ENCODE results near the gene MLF2. TPM values are rescaled to one million over a fixed set of nuclear protein-coding genes. Genes with fewer than 3 reads are reported as not detected.

Gene MLF2
- total RNA-seq, 1 experiment from 2014 or later, result 303 TPM

DNA sequence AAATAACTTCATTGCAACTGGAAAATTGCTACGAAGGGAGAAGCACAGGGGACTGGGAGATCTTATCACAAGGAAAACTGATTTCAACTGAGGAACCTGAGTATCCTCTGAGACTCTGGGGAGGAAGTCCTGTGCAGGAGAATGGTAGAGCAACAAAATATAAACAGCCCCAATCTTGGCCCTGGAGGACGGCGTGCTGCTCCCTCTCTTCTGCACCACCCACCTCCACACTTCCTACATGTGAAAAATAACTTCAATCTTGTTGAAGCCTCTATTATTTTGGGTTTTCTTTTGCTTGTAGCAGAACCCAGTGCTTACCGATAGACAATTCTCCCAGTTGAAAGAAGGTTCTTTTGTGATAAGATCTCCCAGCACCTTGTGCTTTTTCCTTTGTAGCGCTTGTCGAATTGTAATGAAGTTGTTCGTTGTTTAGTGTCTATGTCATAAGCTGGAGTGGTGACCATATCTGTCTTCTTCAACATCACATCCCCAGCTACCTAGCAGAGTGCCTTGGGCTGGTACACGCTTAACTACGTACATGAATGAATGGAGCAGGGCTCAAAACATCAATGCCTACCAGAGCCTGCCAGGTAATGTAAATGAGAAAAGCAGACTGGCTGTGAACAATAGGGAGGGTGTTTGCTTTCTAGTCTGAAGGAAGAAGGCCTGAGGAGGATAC is 33.6 kb upstream of the MLF2 start:
- Histone ChIP-seq H3K4me3 (ENCODE audit: low read depth, low read length) (no peak overlapping the region), H3K4me1 (no peaks in the 10 kb centered on the region), H3K36me3 (ENCODE audit: control insufficient read depth, insufficient read depth, low read length) (no peaks in the 10 kb centered on the region), H3K27me3 (replicated peaks; ENCODE audit: control insufficient read depth, insufficient read depth, low read length) (no peaks in the 10 kb centered on the region), H3K9me3 (no peaks in the 10 kb centered on the region)
- no peak overlapping the region for H3K4me3 Mint-ChIP-seq (ENCODE audit: unreplicated experiment)
- TF ChIP-seq, protein P1, sequence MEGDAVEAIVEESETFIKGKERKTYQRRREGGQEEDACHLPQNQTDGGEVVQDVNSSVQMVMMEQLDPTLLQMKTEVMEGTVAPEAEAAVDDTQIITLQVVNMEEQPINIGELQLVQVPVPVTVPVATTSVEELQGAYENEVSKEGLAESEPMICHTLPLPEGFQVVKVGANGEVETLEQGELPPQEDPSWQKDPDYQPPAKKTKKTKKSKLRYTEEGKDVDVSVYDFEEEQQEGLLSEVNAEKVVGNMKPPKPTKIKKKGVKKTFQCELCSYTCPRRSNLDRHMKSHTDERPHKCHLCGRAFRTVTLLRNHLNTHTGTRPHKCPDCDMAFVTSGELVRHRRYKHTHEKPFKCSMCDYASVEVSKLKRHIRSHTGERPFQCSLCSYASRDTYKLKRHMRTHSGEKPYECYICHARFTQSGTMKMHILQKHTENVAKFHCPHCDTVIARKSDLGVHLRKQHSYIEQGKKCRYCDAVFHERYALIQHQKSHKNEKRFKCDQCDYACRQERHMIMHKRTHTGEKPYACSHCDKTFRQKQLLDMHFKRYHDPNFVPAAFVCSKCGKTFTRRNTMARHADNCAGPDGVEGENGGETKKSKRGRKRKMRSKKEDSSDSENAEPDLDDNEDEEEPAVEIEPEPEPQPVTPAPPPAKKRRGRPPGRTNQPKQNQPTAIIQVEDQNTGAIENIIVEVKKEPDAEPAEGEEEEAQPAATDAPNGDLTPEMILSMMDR (IDR thresholded peaks at IDR 0.05; ENCODE audit: insufficient read depth in 1 of 2, low read depth in 1 of 2, low read length in 1 of 2, severe bottlenecking in 1 of 2, unreplicated experiment in 1 of 2), result no peak
- no peak overlapping the region for H3K27ac Mint-ChIP-seq (ENCODE audit: unreplicated experiment)
- H3K27me3 Mint-ChIP-seq (ENCODE audit: insufficient read depth, unreplicated experiment), result no peaks in the 10 kb centered on the region
- ChIA-PET CTCF (no interaction called here), POLR2A (no interaction called here)
- no TSS peak for BruUV-seq (replicated peaks)
- H3K4me1 Mint-ChIP-seq (ENCODE audit: low read depth, unreplicated experiment), result no peaks in the 10 kb centered on the region
- H3K36me3 Mint-ChIP-seq (ENCODE audit: insufficient read depth, unreplicated experiment), result no peaks in the 10 kb centered on the region
- no peak for DNase-seq
- no peaks in the 10 kb centered on the region for H3K9me3 Mint-ChIP-seq (ENCODE audit: unreplicated experiment)
- intact Hi-C loops (cut with micrococcal nuclease; ENCODE audit: unreplicated experiment), result no loop called here

DNA sequence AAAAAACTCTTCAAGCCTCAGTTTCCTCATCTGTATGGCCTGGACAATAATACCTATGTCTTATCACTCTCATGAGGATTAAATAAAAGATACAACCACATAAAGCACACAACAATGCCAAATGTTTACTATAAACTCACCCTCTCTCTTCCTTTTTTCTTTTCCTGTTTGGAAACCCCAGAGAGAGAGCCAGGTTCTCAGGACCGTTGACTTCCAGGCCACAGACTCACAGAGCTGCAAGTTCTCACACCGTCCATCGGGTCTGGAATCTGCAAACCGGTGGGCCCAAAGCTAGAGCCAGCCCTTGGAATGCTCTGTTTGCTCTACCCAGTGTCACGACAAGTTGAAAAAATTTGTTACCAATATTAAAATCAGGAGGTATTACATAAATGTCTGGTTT is 31.8 kb upstream of the MLF2 start:
- ChIA-PET CTCF (interaction anchor here (1.0 kb wide), 1 partner anchor 324 kb away, joined by 3 read pairs; the partner anchor contains the start of gene C1RL), POLR2A (no interaction called here)
- H3K4me3 ChIP-seq (ENCODE audit: low read depth, low read length), result no peak overlapping the region
- H3K27ac Mint-ChIP-seq (ENCODE audit: unreplicated experiment), result no peak overlapping the region
- DNase-seq, result no peak
- intact Hi-C loops (cut with micrococcal nuclease; ENCODE audit: unreplicated experiment), result no loop called here
- peaks cover 3% of the 10 kb centered on the region; the same call in 1 of the 2 replicates for H3K4me1 ChIP-seq
- no peaks in the 10 kb centered on the region for H3K27me3 ChIP-seq (replicated peaks; ENCODE audit: control insufficient read depth, insufficient read depth, low read length)
- H3K36me3 ChIP-seq (ENCODE audit: control insufficient read depth, insufficient read depth, low read length), result no peaks in the 10 kb centered on the region
- no peaks in the 10 kb centered on the region for H3K9me3 ChIP-seq
- H3K9me3 Mint-ChIP-seq (ENCODE audit: unreplicated experiment), result no peaks in the 10 kb centered on the region
- peaks cover under 1% of the 10 kb centered on the region for H3K4me1 Mint-ChIP-seq (ENCODE audit: low read depth, unreplicated experiment)
- no peaks in the 10 kb centered on the region for H3K36me3 Mint-ChIP-seq (ENCODE audit: insufficient read depth, unreplicated experiment)
- no peak overlapping the region for H3K4me3 Mint-ChIP-seq (ENCODE audit: unreplicated experiment)
- BruUV-seq (replicated peaks), result no TSS peak
- TF ChIP-seq, protein P1 (IDR thresholded peaks at IDR 0.05; ENCODE audit: insufficient read depth in 1 of 2, low read depth in 1 of 2, low read length in 1 of 2, severe bottlenecking in 1 of 2, unreplicated experiment in 1 of 2), result no peak
- H3K27me3 Mint-ChIP-seq (ENCODE audit: insufficient read depth, unreplicated experiment), result no peaks in the 10 kb centered on the region

DNA sequence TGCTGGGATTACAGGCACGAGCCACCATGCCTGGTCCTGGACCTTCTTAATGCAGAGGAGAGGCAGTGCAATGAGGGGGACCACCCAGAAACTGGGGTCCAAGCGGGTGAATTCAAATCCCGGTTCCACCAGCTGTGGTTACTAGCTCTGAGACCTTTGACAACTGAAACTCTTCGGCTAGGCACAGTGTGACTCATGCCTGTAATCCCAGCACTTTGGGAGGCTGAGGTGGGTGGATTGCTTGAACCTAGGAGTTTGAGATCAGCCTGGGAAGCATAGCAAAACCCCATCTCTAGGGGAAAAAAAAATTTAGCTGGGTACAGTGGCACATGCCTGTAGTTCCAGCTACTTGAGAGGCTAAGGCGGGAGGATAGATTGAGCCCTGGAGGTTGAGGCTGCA is 31.4 kb upstream of the MLF2 start:
- H3K9me3 ChIP-seq, result no peaks in the 10 kb centered on the region
- ChIA-PET POLR2A (no interaction called here), CTCF (interaction anchor here (0.5 to 1.0 kb wide), 2 partner anchors 27 to 325 kb away, joined by 3 to 6 read pairs; partner anchors contain the start of gene C1RL)
- H3K27me3 ChIP-seq (replicated peaks; ENCODE audit: control insufficient read depth, insufficient read depth, low read length), result no peaks in the 10 kb centered on the region
- intact Hi-C loops (cut with micrococcal nuclease; ENCODE audit: unreplicated experiment), result no loop called here
- no peaks in the 10 kb centered on the region for H3K36me3 ChIP-seq (ENCODE audit: control insufficient read depth, insufficient read depth, low read length)
- Mint-ChIP-seq H3K4me1 (ENCODE audit: low read depth, unreplicated experiment) (peaks cover 5% of the 10 kb centered on the region), H3K9me3 (ENCODE audit: unreplicated experiment) (no peaks in the 10 kb centered on the region), H3K4me3 (ENCODE audit: unreplicated experiment) (no peak overlapping the region), H3K27me3 (ENCODE audit: insufficient read depth, unreplicated experiment) (no peaks in the 10 kb centered on the region), H3K27ac (ENCODE audit: unreplicated experiment) (no peak overlapping the region), H3K36me3 (ENCODE audit: insufficient read depth, unreplicated experiment) (no peaks in the 10 kb centered on the region)
- TF ChIP-seq, protein P1 (IDR thresholded peaks at IDR 0.05; ENCODE audit: insufficient read depth in 1 of 2, low read depth in 1 of 2, low read length in 1 of 2, severe bottlenecking in 1 of 2, unreplicated experiment in 1 of 2), result no peak
- H3K4me1 ChIP-seq, result peaks cover 6% of the 10 kb centered on the region; the same call in 1 of the 2 replicates
- no TSS peak for BruUV-seq (replicated peaks)
- H3K4me3 ChIP-seq (ENCODE audit: low read depth, low read length), result no peak overlapping the region
- no peak for DNase-seq
